A673 (cell line): ENCODE measurements around the gene RASSF7. TPM values are rescaled to one million over a fixed set of nuclear protein-coding genes. Genes with fewer than 3 reads are reported as not detected.

Source experiments
- BruUV-seq: library from RNA; stranded (reverse); fragments of 400-500 nt; replicated peaks from 2 replicates; lab custom pipeline; 2021; lab: Mats Ljungman, UMichigan
- CTCF ChIA-PET: fragments of 300-600 bp; sonication (Branson Sonifier 250); formaldehyde crosslinking; loops from one replicate; lab custom pipeline; 2022; ENCODE audit warnings: antibody characterized with exemption; lab: Charles Lee
- POLR2A ChIA-PET: fragments of 300-600 bp; sonication (Branson Sonifier 250); formaldehyde crosslinking; loops from one replicate; lab custom pipeline; 2022; ENCODE audit warnings: antibody characterized with exemption; ENCODE audit not compliant: low non-redundant PET; lab: Charles Lee
- DNase-seq: peaks from one replicate; pipeline ENCODE4 v3.0.0-alpha.2; 2015; ENCODE audit warnings: low spot score
- H3K27ac ChIP-seq: fragments of 200-600 bp; sonication (generic); 2 replicates; pipeline ENCODE4 v1.5.1; 2016; ENCODE audit warnings: mixed run types, low read depth, mild to moderate bottlenecking, mixed read lengths, antibody characterized with exemption, low read length; ENCODE audit not compliant: poor library complexity, severe bottlenecking
- H3K27me3 ChIP-seq: fragments of 200-600 bp; sonication (generic); replicated peaks from 2 replicates; pipeline ENCODE4 v1.6.1; 2017; ENCODE audit warnings: mixed run types, low read depth, mild to moderate bottlenecking, mixed read lengths, antibody characterized with exemption, low read length; ENCODE audit not compliant: insufficient read depth, poor library complexity
- H3K36me3 ChIP-seq: fragments of 200-600 bp; sonication (generic); 2 replicates; pipeline ENCODE4 v1.6.1; 2016; ENCODE audit warnings: mixed run types, mild to moderate bottlenecking, mixed read lengths, antibody characterized with exemption, low read length; ENCODE audit not compliant: insufficient read depth, poor library complexity, severe bottlenecking
- H3K4me1 ChIP-seq: fragments of 200-600 bp; sonication (generic); 2 replicates; pipeline ENCODE4 v1.6.1; 2017; ENCODE audit warnings: mixed run types, mild to moderate bottlenecking, mixed read lengths, antibody characterized with exemption, low read length; ENCODE audit not compliant: insufficient read depth, poor library complexity, severe bottlenecking
- H3K4me3 ChIP-seq: fragments of 200-600 bp; sonication (generic); 2 replicates; pipeline ENCODE4 v1.5.1; 2016; ENCODE audit warnings: low read depth, mixed run types, mild to moderate bottlenecking, mixed read lengths, low read length; ENCODE audit not compliant: poor library complexity, severe bottlenecking
- H3K9me3 ChIP-seq: fragments of 200-600 bp; sonication (generic); 2 replicates; pipeline ENCODE4 v1.6.1; 2016; ENCODE audit warnings: mixed run types, low read depth, mild to moderate bottlenecking, mixed read lengths, antibody characterized with exemption, low read length; ENCODE audit not compliant: poor library complexity, severe bottlenecking
- CTCF ChIP-seq: fragments of 300-800, 200-600 bp; sonication (generic); conservative IDR thresholded peaks from 2 replicates; pipeline ENCODE4 v1.5.1; 2017; ENCODE audit warnings: low read depth, mild to moderate bottlenecking, antibody characterized with exemption, low read length, moderate library complexity, mixed read lengths
- EZH2 ChIP-seq: fragments of 200-600 bp; sonication (generic); IDR thresholded peaks from 2 replicates; pipeline ENCODE4 v1.6.1; 2017; ENCODE audit warnings: borderline replicate concordance, low read depth, mild to moderate bottlenecking, mixed read lengths, antibody characterized with exemption, low read length; ENCODE audit not compliant: poor library complexity, severe bottlenecking
- intact Hi-C: fragments of 100-400 bp; cut with micrococcal nuclease; formaldehyde crosslinking; loops from one replicate; pipeline ENCODE4 v1.10.0; 2022; ENCODE audit not compliant: unreplicated experiment
- total RNA-seq: library from RNA; stranded (reverse); gene quantifications from 2 replicates; pipeline ENCODE4 v1.2.3, GENCODE V29; 2021

Gene RASSF7
- total RNA-seq, 1 experiment from 2014 or later = 4.6 TPM

GRCh38 chr11:544817-545166, 16.0 kb upstream of the RASSF7 start:
- H3K4me1 ChIP-seq = no peaks in the 10 kb centered on the region
- ChIA-PET POLR2A (no interaction called here), CTCF (no interaction called here)
- no peaks in the 10 kb centered on the region for H3K9me3 ChIP-seq
- H3K27me3 ChIP-seq = no peaks in the 10 kb centered on the region
- TF ChIP-seq CTCF (no peak), EZH2 (no peak)
- DNase-seq = no peak
- no peak overlapping the region for H3K27ac ChIP-seq
- no peaks in the 10 kb centered on the region for H3K36me3 ChIP-seq
- intact Hi-C loops = no loop called here
- H3K4me3 ChIP-seq = no peak overlapping the region
- BruUV-seq = no TSS peak

GRCh38 chr11:545171-545570, 15.6 kb upstream of the RASSF7 start:
- ChIA-PET CTCF (no interaction called here), POLR2A (no interaction called here)
- intact Hi-C loops = no loop called here
- Histone ChIP-seq H3K4me1 (no peaks in the 10 kb centered on the region), H3K9me3 (no peaks in the 10 kb centered on the region), H3K36me3 (no peaks in the 10 kb centered on the region), H3K4me3 (no peak overlapping the region), H3K27ac (no peak overlapping the region), H3K27me3 (no peaks in the 10 kb centered on the region)
- BruUV-seq = no TSS peak
- no peak for TF ChIP-seq EZH2
- no peak for TF ChIP-seq CTCF
- DNase-seq = no peak

GRCh38 chr11:548700-549603, 11.8 kb upstream of the RASSF7 start:
- H3K27ac ChIP-seq = no peak overlapping the region
- no peaks in the 10 kb centered on the region for H3K9me3 ChIP-seq
- ChIA-PET CTCF (no interaction called here), POLR2A (no interaction called here)
- no peak overlapping the region for H3K4me3 ChIP-seq
- DNase-seq = no peak
- BruUV-seq = no TSS peak
- H3K27me3 ChIP-seq = no peaks in the 10 kb centered on the region
- TF ChIP-seq CTCF (no peak), EZH2 (no peak)
- intact Hi-C loops = no loop called here
- no peaks in the 10 kb centered on the region for H3K4me1 ChIP-seq
- no peaks in the 10 kb centered on the region for H3K36me3 ChIP-seq
